Stimulated activated naive CD4-positive, alpha-beta T cell (primary cell): ENCODE measurements around the gene COQ8A.

Experiments used
- DNase-seq, 6 experiments: peaks; one replicate each; lab custom pipeline; 2025; lab: John Stamatoyannopoulos, UW

Gene COQ8A

GRCh38 chr1:226974544-226975258, 34.6 kb downstream of the COQ8A start:
- no peak for DNase-seq

DNA sequence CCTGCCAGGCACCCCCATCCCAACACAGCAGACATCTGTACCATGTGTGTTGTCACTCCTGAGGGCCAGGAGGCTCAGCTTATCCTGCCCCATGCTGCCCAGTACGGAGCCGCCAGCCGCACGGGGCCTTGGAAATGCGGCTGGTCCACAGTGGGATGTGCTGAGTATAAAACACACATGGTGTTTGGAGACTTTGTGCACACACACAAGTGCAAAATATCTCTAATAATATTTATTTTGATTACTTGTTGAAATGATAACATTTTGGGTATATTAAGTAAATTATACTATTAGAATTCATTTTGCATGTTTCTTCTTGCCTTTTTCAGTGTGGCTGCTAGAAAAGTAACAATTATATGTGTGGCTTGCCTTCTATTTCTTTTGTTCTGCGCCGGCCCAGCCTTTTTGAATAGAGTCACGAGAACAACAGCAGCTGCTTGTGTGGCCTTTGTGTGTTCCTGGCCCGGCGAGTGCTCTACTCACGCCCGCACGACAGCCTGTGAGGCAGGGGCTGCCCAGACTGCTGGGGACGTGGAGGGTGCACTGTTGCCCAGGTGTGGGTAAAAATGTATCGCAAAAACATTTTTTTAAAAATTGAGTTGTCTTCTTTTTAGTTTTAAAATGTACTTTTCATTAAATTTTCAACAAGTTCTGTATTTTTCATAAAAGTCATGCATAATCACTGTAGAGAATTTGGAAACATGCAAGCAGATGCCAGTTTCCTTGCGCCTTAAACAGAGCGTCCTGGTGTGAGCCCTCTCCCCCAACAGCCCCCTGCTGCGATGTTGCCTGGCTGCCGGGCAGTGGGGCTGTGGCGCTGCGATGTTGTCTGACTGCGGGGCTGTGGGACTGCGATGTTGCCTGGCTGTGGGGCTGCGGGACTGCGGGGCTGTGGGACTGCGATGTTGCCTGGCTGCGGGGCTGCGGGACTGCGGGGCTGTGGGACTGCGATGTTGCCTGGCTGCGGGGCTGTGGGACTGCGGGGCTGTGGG, 35.5 kb downstream of the COQ8A start:
- DNase-seq = no peak

- no peak for DNase-seq
These were observed 36.3 kb downstream of the COQ8A start for GRCh38 chr1:226976276-226976977.

GRCh38 chr1:226976978-226977642, 37.0 kb downstream of the COQ8A start:
- DNase-seq = no peak

GRCh38 chr1:226977643-226978431, 37.7 kb downstream of the COQ8A start:
- DNase-seq = no peak

DNA sequence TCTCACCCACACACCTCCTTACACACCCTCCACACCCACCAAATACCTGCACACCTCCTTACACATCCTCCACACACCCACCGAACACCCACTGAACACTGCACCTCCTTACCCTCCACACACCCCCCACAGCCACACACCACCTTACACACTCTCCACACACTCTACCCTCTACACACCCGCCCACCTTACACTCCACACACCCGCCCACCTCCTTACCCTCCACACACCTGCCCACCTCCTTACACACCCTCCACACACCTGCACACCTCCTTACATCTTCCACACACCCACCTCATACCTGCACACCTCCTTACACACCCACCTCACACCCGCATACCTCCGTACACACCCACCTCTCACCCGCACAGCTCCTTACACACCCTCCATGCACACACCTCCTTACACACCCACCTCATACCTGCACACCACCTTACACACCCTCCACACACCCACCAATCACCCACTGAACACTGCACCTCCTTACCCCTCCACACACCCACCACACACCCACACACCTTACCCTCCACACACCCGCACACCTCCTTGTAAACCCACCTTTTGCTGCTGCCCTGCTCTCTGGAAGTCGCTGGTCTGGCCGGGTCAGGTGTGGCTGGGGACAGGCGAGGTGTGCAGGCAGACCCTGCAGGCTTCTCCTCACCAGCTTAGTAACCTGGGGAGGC, 38.5 kb downstream of the COQ8A start:
- no peak for DNase-seq

DNA sequence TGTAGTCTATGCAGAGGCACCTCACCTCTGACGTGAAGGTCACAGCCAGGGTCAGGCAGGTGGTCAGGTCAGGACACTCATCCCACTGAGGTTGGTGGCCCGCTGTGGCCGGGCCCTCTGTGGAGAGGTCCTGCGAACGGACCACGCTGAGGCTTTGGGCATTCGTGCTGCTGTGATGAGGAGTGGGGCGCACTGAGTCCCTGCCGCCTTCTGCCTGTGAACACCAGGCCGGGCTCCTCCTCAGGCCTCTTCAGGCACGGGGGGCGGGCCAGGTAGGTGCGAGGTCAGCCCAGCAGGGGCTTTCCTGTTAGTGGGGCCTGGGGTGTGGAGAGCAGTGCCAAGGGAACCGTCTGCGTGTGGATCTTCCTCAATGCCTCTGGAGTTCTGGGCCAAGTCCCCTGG, 39.0 kb downstream of the COQ8A start:
- no peak for DNase-seq

GRCh38 chr1:226979517-226980121, 39.5 kb downstream of the COQ8A start:
- no peak for DNase-seq

GRCh38 chr1:226980122-226980560, 40.0 kb downstream of the COQ8A start:
- DNase-seq = no peak

DNA sequence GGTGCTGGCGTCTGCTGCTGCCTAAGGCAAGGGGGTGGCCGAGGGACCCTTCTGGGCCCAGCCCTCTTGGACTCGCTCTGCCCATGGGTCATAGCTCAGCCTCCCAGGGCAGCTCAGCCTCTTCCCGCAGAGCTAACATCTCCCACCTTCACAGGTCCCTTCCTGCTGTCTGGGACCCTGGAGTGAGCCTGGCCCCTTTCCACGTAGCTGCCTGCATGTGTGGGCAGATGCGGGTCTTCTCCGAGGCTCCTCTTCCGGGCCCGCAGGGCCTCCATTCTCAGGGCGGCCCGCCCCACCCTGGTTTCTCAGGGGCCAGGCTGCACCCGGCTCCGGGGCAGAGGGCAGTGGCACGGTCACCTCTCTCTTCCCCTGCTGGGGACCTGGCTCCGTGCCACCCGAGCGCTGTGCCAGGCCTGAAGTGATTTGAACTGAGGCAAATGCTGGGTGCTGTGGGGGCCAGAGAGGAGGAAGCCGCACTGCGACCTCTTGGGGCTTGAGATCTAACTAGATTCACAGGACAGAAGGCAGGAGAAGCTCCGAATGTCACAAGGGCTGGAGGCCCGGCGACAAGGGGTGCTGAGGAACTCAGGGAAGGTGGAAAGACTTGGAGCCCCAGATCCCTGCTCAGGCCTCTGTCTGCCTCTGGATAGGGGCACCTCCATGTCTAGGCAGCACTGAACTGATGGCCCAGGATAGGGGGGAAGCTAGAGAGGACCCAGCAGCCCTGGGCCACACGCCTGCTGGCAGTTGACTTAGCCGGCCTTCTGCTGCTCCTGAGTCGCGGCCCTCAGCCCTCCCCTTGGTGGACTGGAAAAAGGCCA, 40.7 kb downstream of the COQ8A start:
- DNase-seq = no peak

- DNase-seq = no peak
These were observed 41.3 kb downstream of the COQ8A start for GRCh38 chr1:226981386-226981817.

DNA sequence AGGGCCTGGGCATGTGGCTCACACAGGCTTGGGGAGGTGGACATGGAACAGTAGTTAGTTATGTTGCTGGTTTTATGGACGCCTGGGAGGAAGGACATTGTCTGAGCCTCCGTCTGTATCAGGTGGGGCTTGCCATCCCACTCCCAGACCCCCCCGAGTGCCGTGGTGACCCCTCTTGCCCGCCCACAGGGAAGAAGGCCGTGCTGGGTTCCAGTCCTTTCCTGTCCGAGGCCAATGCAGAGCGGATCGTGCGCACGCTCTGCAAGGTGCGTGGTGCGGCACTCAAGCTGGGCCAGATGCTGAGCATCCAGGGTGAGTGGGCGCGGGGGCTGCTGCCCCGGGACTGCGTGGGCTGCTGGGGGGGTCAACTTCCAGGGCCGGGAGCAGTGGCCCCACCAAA, 41.7 kb downstream of the COQ8A start:
- no peak for DNase-seq

GRCh38 chr1:226982451-226983177, 42.5 kb downstream of the COQ8A start:
- DNase-seq = no peak

- DNase-seq = no peak
These were observed 43.3 kb downstream of the COQ8A start for GRCh38 chr1:226983247-226983991.

DNA sequence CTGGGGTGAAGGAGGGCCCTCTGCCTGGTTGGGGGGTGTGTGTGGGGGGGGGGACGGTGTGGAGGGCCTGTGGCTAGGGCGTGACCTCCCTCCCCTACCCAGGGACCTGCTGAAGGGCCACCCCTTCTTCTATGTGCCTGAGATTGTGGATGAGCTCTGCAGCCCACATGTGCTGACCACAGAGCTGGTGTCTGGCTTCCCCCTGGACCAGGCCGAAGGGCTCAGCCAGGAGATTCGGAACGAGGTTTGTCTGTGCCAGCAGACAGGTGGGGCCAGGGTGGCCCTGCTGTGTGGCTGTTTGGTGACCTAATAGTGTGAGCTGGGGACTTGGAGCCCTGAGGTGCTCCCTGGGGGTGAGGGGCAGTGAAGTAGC, 43.9 kb downstream of the COQ8A start:
- no peak for DNase-seq

- DNase-seq = no peak
These were observed 44.6 kb downstream of the COQ8A start for GRCh38 chr1:226984521-226985238.

DNA sequence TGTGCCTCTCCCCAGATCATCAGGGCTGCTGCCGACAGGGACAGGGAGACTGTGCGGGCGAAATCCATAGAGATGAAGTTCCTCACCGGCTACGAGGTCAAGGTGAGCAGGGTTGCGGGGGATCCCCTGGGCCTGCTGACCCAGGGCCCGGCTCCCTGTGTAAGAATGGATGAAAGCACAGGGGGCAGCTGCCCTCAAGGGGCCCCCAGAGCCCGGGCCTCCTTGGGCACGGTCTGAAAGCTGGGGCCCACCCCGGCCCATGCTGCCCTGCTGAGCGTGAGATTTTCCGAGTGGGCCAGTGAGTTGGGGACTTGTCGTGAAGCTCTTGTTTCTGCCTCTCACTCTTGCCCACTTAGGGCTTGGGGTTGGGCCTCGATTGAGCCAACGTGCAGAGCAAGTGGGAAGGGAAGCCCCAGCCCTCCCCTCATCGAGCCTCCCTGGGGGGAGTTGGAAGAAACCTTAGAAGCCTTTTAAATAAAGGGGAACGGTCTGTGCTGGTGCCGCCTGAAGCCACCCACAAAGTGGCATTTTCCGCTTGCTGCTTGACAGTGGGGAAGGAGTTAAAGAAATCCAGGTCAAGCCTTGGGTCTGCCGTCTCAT, 45.2 kb downstream of the COQ8A start:
- no peak for DNase-seq
